GM19463 (cell line): Measurements from ENCODE around the gene MUS81.
"Not testable (repeated sequence)": the region's sequence is repeated elsewhere in the genome, so short reads cannot be mapped to it uniquely, and the experiment has no call there.

Source experiments
- ATAC-seq: cut with Tn5 transposase; IDR thresholded peaks from one replicate; pipeline ENCODE4 v1.9.1; 2021; ENCODE audit warnings: mild to moderate bottlenecking, moderate library complexity; ENCODE audit not compliant: unreplicated experiment

Gene MUS81

GRCh38 chr11:65847746-65848145 lies 12.5 kb upstream of the MUS81 start:
- ATAC-seq: no peak

- ATAC-seq: not testable (repeated sequence)
These were observed 11.5 kb upstream of the MUS81 start for GRCh38 chr11:65848693-65849092.

GRCh38 chr11:65849366-65849765 lies 10.9 kb upstream of the MUS81 start:
- ATAC-seq: no peak

GRCh38 chr11:65849771-65850216 lies 10.4 kb upstream of the MUS81 start:
- no peak for ATAC-seq

GRCh38 chr11:65850217-65851082 lies 9.8 kb upstream of the MUS81 start:
- no peak for ATAC-seq

- no peak for ATAC-seq
These were observed 9.1 kb upstream of the MUS81 start for GRCh38 chr11:65851083-65851579.

- ATAC-seq: no peak
These were observed 8.3 kb upstream of the MUS81 start for GRCh38 chr11:65851811-65852507.

GRCh38 chr11:65852508-65853245 lies 7.6 kb upstream of the MUS81 start:
- no peak for ATAC-seq

GRCh38 chr11:65853246-65853979 lies 6.8 kb upstream of the MUS81 start:
- ATAC-seq: no peak

- ATAC-seq: no peak
These were observed 6.1 kb upstream of the MUS81 start for GRCh38 chr11:65854161-65854592.

- no peak for ATAC-seq
These were observed 5.1 kb upstream of the MUS81 start for GRCh38 chr11:65854852-65855837.

GRCh38 chr11:65855927-65856363 lies 4.3 kb upstream of the MUS81 start:
- no peak for ATAC-seq

- peak; percentile 20 for ATAC-seq
These were observed 3.3 kb upstream of the MUS81 start for GRCh38 chr11:65856689-65857499.

GRCh38 chr11:65857500-65857852 lies 2.8 kb upstream of the MUS81 start:
- ATAC-seq: no peak

- ATAC-seq: peak; percentile 42
These were observed 2.2 kb upstream of the MUS81 start, which contains the start of gene CFL1 for GRCh38 chr11:65857853-65858680. Gene CFL1 (minus strand): TSS chr11:65858180. CDS start chr11:65858099, 81 bp downstream.

GRCh38 chr11:65858681-65859087 lies 1.5 kb upstream of the MUS81 start:
- no peak for ATAC-seq

- ATAC-seq: peak; percentile 57
These were observed 980 bp upstream of the MUS81 start for GRCh38 chr11:65859095-65859811.
